ENCODE measurements around the gene UBE2I.
"Not testable (repeated sequence)": the region's sequence is repeated elsewhere in the genome, so short reads cannot be mapped to it uniquely, and the experiment has no call there.

The UBE2I gene

DNA sequence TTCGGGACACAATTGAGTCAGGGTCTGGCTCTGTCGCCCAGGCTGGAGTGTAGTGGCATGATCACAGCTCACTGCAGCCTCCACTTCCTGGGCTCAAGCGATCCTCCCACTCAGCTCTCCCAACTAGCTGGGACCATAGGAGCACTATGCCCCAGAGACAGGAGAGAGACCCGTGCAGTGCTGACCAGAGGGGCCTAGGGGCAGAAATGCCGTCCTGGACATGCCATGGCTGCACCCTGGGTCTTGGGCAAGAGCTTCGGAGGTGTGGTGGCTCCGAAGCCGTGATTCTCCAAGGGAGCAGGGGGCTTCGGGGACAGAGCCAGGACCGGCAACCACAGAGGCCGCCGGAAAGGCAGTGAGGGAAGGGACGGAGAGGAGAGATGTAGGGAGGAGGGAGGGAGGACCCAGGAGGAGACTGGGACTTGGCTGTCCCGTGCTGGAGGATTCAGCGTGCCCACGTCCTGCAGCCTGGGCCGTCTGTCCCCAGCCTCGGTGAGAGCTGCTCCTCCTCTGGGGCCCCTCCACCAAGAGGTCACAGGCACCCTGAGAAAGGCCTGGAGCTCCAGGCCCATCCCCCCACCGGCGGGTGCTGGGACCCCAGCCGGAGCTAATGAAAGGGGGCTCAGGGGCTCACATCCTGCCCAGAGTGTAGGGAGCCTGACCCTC, 31.7 kb upstream of the UBE2I start:
- no peak for DNase-seq (ENCODE audit: low read depth)

DNA sequence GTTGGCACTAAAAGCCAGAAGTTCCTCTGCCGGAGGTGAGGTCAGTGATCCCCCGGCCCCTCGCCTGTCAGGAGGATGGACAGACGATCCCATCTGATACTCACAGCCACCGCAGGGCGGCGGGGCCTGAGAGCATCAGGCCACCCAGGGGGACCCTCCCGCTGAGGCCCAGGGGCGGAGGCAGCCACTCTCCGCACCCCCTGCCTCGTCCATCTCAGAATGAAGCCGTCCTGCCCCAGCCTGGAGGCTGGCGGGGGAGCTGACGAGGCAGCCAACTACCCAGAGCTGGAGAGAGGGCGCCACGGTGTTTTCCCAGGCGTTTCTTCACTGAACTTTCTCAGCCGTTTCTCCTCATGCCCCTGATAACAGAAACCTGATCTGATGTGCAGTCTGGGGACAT, 31.0 kb upstream of the UBE2I start:
- no peak for DNase-seq (ENCODE audit: low read depth)

DNA sequence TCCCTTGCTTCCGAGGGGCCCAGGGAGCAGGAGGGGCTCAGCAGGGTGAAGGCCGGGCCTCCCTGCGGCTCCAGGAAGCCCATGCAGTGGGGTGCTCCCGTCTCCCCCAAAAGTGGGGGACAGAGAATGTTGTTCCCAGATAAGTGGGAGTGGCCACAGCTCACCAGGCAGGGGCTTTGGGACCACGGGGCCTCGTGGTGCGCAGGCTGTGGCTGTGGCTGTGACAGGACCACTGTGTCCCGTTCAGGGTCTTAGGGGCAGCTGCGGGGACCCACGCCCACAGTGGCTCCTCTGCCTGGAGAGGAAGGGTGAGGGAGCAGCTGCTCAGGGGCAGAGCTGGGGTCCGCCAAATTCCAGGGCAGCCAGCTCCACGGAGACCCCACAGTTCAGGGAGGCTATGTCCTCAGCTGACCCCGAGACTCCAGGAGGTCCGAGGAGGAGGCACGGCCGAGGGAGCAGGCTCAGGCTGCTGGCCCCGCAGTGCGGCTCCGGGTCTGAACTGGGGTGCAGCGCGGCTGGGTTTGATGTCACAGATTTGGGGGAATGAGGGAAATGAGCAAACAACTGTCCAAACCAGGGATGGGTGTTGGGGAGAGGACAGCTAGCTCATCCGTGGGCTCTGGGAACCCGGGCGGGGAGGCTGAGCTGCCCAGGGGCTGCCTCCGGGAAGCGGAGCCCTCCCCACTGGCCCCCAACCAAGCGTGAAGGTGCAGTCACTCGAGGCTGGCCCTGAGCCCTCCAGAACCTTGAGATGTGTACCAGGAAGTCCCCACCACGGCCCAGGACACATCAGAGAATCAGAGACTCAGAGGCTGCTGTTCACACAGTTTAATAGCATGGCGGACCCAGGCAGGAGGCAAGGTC, 30.1 kb upstream of the UBE2I start:
- DNase-seq (ENCODE audit: low read depth), result no peak

DNA sequence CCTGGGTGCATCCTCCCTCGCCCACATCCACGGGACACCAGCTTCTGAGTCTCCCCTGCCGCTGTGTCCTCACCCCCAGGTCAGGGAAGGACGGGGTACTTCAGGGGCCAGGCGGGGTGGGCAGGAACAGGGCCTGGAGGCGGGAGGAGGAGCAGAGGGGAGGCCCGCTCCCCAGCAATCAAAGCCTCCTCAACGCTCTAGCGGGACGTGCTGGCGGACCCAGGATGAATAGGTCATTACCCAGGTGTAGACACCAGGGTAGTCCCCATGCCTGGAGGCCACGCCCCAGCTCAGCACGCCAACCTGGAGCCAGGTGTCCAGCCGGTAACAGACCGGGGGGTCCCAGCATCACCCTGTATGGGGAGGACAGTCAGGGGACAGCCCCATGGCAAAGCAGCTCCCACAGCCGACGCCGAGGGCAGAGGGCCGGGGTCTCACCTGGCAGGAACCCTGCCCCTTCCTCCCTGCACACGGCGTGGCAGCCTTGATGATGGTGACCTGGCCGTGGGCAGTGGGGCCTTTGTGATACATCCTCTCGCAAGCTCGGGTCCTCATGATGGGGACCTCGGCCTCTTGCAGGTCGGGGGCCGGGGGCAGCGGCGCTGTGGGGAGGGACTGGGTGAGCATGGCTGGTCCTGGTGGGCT, 29.4 kb upstream of the UBE2I start:
- DNase-seq (ENCODE audit: low read depth), result no peak

DNA sequence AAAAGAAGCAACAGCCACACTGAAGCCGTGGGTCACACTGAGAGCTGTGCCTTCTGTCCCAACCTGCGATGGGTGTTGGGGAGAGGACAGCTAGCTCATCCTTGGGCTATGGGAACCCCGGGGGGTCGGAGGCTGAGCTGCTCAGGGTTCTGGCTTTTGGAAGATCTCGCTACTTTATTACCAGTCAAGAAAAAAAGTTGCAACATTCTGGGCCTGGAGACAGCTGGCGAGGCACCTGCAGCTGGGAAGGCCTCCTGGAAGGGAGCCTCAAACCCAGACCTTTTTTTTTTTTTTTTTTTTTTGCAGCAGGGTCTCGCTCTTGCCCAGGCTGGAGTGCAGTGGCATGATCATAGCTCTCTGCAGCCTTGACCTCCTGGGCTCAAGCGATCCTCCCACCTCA, 28.7 kb upstream of the UBE2I start:
- DNase-seq (ENCODE audit: low read depth), result no peak

DNA sequence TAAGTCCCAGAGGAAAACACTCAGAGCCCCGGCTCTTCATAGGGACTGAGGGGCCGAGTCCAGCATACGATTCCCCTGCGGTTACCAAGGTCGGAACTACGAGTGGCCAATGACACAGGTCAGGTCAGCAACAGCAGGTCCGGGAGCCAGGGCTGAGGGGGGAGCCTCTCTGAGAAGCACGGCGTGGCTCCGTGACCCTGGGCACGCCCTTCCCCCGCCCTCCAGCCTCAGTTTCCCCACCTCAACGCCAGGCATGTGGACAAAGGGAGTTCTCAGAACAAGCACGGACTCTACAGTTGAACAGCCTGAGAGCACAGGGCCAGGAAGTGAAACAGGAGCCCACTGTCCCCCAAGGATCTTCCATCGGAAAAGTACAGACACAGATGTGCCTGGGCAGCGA, 27.9 kb upstream of the UBE2I start:
- DNase-seq (ENCODE audit: low read depth), result no peak

DNA sequence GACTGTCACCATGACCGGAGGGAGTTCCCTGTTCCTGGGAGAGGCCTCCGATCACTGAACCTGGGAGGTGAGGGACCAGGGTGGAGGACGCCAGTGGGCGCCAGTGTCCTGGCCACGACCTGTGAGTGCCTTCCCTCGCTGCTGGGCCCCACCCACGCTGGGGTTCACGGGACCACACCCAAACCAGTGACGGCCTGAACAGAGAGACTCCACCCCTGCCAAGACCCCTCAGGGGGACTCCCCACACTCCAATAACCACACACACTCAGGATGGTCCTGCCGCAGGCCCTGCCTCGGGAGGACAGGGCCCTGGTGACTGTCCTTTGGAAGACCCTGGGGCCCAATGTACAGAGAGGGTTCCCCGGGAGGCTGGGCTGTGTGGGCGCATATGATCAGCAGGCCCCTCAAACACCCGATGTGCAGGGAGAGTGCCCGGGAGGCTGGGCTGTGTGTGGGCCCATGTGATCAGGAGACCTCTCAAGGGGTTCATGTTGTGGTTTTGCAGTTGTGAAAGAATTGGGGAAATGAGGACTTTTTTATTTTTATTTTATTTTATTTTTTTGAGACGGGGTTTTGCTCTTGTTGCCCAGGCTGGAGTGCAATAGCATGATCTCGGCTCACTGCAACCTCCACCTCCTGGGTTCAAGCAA, 27.0 kb upstream of the UBE2I start:
- no peak for DNase-seq (ENCODE audit: low read depth)

DNA sequence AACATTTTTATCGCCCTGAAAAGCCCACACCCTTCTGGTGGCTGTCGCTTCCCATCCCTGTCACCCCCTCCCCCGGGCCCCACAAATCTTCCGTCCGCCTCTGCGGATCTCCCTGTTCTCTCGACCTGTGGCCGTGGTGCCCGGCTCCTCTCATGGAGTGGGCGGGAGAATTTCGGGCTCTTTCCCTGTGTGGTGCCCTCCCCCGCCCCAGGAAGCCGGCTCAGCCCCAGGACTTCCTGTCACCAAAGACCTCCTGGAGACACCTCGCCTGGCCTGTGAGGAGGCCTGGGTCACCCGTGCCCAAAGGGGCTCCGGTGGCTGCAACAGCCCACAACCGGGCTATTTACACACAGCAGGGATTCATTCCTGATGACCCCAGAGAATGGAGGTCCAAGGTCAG, 26.1 kb upstream of the UBE2I start:
- DNase-seq (ENCODE audit: low read depth), result no peak

DNA sequence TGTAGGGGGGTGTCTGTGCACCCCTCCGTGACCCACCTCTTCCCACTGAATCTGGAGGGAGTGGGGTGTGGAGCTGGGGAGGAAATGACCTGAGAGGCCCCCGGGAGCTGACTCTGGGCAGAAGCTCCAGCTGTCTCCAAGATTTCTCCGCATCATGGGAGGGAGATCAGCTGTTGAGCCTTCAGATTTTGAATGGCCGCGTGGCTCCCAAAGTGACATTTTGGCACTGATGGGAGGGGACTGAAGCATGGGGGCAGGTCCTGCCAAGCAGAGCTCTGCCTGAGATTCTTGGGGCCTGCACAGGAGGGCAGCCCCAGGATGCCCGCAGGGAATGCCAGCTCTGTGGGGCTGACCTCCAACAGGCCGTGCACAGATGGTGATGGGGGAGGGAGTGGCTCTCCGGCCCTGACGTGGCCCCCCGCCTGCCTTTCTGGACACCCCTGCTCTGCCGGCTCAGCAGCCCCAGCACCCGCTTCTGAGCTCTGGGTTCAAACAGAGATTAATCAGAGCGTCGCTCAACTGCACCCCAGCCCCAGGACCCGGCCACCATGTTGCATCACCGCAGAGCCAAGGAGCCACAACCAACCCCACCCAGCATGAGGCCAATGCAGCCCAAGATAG, 25.3 kb upstream of the UBE2I start:
- no peak for DNase-seq (ENCODE audit: low read depth)

DNA sequence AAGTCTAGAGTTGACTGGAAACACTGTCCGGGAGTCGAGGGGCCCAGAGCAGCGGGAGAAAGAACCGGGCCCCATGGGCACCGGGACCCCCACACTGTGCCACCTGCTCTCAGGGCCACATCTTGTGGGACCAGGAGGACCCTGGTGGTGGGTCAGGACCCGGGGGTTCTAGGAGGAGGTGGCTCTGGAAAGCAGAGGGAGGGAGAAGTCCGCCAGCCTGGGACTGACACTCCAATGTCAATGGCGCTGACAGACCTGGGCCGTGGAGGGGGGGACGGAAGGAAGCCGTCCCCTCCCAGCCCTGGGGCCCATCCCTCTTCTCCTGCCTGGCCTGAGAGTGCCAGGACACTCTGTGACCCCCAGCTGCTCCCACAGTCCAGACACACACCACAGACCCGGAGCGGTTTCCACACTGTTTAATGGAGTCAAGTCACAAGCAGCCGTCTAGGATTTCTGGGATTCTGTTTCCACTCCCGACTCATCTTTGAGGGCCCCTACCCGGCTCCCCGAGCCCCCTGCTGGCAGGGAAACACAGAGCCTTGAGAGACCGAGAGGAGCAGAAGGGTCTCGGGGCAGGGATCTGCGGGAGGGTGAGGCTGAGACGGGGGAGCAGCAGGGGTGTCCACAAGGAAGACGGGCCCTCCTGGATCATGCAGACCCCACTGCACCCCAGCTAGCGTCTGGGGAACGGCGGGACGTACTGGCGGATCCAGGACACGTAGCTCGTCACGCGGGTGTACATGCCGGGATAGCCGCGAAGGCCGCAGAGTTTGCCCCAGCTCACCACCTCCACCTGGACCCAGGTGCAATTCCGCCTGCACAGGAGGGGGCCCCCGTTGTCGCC, 23.5 kb upstream of the UBE2I start:
- DNase-seq (ENCODE audit: low read depth), result no peak

DNA sequence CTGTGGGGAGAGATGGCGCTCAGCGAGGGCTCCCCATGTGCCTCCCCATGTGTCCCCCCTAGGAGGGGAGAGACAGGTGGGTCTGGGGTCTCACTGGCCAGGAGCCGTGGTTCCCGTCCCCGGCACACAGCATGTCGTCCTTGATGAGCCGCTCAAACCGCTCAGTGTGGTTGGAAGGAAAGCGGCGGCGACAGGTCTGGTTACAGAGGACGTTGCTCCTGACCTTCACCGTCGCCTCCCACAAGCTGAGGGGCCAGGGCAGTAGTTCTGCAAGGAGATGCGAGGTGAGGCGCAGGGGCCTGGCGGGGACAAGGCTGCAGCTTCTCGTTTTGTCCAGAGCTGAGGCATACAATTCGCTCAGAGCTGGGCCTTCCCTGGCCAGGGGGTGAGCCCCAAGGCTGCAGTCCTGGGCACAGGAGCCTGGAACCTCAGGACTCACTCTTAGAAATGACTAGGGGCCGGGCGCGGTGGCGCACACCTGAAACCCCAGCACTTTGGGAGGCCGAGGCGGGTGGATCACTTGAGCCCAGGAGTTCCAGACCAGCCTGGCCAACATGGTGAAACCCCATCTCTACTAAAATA, 22.8 kb upstream of the UBE2I start:
- DNase-seq (ENCODE audit: low read depth), result no peak

DNA sequence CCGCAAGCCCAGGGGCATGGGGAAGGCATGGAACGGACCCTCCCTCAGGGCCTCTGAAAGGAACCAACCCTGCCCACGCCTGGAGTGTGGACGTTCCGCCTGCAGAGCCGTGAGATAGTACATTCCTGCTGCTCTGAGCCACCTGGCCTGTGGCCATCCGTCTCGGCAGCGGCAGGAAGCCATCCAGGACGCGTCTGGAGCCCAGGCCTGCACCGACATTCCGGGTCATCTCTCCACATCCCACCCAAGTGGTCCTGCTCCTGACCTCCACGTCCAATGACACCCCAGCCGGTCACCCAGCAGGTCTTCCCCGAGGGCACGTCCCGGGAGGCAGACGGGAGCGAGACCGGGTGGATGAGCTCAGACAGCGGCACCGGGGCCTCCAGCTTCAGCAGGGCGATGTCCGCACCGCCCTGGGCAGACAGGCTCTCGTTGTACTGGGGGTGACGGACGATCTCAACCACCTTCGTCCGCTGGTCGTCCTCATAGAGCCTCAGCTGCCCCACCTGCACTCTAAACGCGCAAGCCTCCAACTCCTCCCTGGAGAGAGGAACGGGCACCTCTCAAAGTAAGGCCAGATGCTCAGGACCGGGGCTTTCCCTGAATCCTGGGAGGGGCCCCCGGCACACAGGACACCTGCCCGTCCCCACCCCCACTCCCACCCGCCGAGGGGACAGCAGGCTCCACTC, 21.3 kb upstream of the UBE2I start:
- DNase-seq (ENCODE audit: low read depth), result no peak

DNA sequence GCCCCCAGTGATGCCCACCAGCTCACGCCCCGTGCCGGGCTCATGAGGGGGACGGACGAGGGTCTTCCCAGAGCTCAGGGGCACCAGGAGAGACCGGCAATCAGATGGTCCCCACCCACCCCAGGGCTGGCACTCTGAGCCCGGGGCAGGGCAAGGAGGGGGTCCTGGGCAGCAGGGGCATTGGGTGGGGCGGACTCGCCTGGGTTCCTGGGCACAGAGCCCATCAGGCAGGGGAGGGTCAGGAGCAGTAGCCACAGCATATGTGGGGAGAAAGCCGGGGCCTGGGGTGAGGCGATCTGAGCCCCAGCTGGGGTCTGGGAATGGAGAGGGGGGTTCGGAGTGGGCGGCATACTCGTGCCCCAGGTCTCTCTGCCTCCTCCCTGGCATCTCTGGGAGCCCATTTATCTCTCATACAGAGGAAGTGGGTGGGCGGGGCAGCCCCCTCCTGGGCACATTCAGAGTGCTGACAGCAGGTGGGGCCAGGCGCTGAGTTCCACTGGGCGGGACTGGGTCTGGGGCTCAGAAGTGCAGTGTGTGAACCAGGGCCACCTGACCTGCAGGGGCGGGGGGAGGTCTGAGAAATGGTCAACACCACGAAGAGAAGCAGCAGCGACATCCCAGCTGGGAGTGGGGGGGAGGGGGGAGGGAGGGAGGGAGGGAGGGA, 20.5 kb upstream of the UBE2I start:
- DNase-seq (ENCODE audit: low read depth), result no peak

DNA sequence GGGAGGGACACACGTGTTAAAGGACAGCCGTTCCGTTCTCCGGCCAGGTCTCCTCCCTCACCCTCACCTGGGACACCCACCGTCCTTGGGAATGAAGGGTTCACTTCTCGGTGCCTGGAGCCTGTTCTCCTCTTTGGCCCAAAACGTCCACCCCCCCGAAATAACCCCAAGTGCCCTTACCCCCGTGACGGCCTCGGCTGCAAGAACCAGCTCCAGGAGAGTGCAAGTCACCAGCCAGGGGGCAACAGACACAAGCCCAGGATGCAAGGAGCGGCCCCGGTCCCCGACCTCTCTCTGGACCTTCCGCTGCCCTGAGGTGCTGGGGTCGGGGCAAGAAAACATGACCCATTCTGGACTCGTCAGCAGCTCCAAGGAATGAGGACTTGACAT, 20.0 kb upstream of the UBE2I start:
- DNase-seq (ENCODE audit: low read depth), result no peak

DNA sequence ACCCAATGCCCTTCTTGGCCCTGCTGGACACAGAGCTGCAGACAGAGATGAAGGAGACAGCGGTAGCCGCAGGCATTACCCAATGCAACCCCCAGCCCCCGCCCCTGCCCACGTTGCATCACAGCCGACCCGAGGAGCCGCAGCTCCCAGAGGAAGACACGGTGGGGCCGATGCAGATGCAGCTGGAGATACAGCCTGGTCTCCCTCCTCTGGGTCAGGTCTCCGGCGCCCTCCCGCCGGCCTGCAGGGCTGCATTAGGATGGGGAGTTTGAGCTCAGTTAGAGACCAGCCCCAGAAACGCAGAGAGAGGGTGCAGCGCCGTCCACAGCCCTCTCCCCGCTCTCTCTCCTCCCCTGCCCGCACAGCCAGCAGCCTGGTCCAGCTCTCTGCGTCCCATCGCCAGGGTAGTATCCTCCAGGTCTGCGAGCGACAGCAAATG, 19.4 kb upstream of the UBE2I start:
- DNase-seq (ENCODE audit: low read depth), result no peak

DNA sequence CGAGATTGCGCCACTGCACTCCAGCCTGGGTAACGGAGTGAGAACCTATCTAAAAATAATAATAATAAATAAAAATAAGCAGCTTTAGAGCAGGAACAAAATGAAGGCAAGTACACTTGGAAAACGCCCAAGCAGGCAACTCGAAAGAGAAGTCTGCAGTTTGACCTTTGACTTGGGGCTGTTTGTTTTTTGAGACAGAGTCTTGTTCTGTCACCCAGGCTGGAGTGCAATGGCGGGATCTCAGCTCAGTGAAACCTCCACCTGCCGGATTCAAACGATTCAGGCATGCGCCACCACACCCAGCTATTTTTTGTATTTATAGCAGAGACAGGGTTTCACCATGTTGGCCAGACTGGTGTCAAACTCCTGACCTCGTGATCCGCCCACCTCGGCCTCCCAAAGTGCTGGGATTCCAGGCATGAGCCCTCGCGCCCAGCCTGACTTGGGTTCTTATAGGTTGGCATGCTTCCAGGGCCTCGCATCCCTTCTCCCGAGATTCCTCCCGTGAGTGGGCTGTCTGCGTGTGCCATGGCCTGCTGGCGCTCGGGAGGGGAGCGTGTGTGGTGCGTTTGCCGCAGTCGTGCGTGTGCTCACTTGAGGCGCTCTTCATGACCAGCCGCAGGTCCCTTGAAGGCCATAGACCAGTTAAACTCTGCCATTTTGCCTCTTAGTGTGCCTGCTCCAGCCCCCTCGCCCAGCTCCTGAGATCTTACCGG, 18.4 kb upstream of the UBE2I start:
- DNase-seq (ENCODE audit: low read depth), result no peak

DNA sequence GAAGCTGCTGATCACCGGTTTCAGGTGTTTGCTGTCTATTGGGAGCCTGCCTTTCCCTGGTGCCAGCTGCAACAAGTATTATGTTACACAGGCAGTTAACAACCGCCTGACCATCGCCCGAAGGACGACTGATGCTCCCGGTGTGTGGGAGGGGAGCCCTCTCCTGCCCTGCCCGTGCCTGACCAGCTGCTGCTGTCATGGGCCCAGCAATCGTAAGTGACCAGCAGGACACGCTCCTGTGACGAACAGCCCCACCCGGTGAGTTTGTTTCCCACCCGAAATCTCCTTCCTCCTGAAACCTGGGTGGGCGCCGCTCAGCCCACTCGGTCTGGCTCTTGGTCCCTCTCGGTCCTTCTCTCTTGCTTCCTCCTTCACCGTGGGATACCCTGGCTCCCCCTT, 17.9 kb upstream of the UBE2I start:
- no peak for DNase-seq (ENCODE audit: low read depth)

DNA sequence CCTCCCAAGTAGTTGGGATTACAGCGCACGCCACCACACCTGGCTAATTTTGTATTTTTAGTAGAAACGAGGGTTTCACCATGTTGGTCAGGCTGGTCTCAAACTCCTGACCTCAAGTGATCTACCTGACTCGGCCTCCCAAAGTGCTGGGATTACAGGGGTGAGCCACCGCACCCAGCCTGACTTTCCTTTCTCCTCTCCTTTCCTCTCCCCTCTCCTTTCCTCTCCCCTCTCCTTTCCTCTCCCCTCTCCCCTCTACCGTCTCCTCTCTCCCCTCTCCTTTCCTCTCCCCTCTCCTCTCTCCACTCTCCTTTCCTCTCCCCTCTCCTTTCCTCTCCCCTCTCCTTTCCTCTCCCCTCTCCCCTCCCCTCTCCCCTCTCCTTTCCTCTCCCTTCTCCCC, 17.2 kb upstream of the UBE2I start:
- DNase-seq (ENCODE audit: low read depth), result not testable (repeated sequence)

DNA sequence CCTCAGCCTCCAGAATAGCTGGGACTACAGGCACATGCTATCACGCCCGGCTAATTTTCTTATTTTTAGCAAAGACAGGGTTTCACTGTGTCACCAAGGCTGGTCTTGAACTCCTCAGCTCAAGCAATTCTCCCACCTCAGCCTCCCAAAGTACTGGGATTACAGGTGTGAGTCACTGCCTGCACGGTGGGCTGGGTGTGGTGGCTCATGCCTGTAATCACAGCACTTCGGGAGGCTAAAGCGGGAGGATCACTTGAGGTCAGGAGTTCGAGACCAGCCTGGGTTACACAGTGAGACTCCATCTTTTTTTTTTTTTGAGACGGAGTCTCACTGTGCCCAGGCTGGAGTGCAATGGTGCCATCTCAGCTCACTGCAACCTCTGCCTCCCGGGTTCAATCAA, 16.6 kb upstream of the UBE2I start:
- DNase-seq (ENCODE audit: low read depth), result not testable (repeated sequence)
